ENCODE results near the gene MGARP. TPM values are rescaled to one million over a fixed set of nuclear protein-coding genes. Genes with fewer than 3 reads are reported as not detected.

The MGARP gene
- total RNA-seq, 1 experiment from 2014 or later, result not detected

GRCh38 chr4:139234253-139234652 is 45.8 kb downstream of the MGARP start:
- Mint-ChIP-seq H3K27me3 (ENCODE audit: unreplicated experiment) (no peaks in the 10 kb centered on the region), H3K4me3 (ENCODE audit: low read depth, unreplicated experiment) (no peak overlapping the region), H3K4me1 (ENCODE audit: low read depth, unreplicated experiment) (no peaks in the 10 kb centered on the region), H3K36me3 (ENCODE audit: insufficient read depth, unreplicated experiment) (no peaks in the 10 kb centered on the region), H3K27ac (ENCODE audit: unreplicated experiment) (no peak overlapping the region), H3K9me3 (ENCODE audit: low read depth, unreplicated experiment) (no peaks in the 10 kb centered on the region)
- intact Hi-C loops (cut with micrococcal nuclease; ENCODE audit: unreplicated experiment), result no loop called here
- CTCF ChIA-PET, result no interaction called here
- TF ChIP-seq CTCF (IDR thresholded peaks at IDR 0.05; ENCODE audit: unreplicated experiment), result no peak
- DNase-seq, result no peak
- no TSS peak for BruUV-seq (replicated peaks)

- BruUV-seq (replicated peaks), result no TSS peak
- Mint-ChIP-seq H3K36me3 (ENCODE audit: insufficient read depth, unreplicated experiment) (no peaks in the 10 kb centered on the region), H3K4me1 (ENCODE audit: low read depth, unreplicated experiment) (no peaks in the 10 kb centered on the region), H3K27me3 (ENCODE audit: unreplicated experiment) (no peaks in the 10 kb centered on the region), H3K27ac (ENCODE audit: unreplicated experiment) (no peak overlapping the region), H3K9me3 (ENCODE audit: low read depth, unreplicated experiment) (no peaks in the 10 kb centered on the region), H3K4me3 (ENCODE audit: low read depth, unreplicated experiment) (no peak overlapping the region)
- intact Hi-C loops (cut with micrococcal nuclease; ENCODE audit: unreplicated experiment), result loop anchor here (1.0 to 5.0 kb wide), 2 partner anchors 66 to 132 kb away; no protein-coding TSS in a partner anchor
- CTCF ChIA-PET, result interaction anchor here (0.6 to 0.7 kb wide), 2 partner anchors 50 to 149 kb away, joined by 4 to 7 read pairs; no protein-coding TSS in a partner anchor
- TF ChIP-seq CTCF (IDR thresholded peaks at IDR 0.05; ENCODE audit: unreplicated experiment), result no peak
- peak; percentile 8 for DNase-seq
Measured at GRCh38 chr4:139229534-139230039, 50.4 kb downstream of the MGARP start.

- H3K4me1 Mint-ChIP-seq (ENCODE audit: low read depth, unreplicated experiment), result no peaks in the 10 kb centered on the region
- DNase-seq, result peak; percentile 14
- no peak overlapping the region for H3K4me3 Mint-ChIP-seq (ENCODE audit: low read depth, unreplicated experiment)
- H3K36me3 Mint-ChIP-seq (ENCODE audit: insufficient read depth, unreplicated experiment), result no peaks in the 10 kb centered on the region
- H3K9me3 Mint-ChIP-seq (ENCODE audit: low read depth, unreplicated experiment), result no peaks in the 10 kb centered on the region
- BruUV-seq (replicated peaks), result no TSS peak
- H3K27me3 Mint-ChIP-seq (ENCODE audit: unreplicated experiment), result no peaks in the 10 kb centered on the region
- CTCF ChIA-PET, result no interaction called here
- TF ChIP-seq CTCF (IDR thresholded peaks at IDR 0.05; ENCODE audit: unreplicated experiment), result no peak
- intact Hi-C loops (cut with micrococcal nuclease; ENCODE audit: unreplicated experiment), result loop anchor here (5.0 kb wide), 1 partner anchor 131 kb away; no protein-coding TSS in a partner anchor
- no peak overlapping the region for H3K27ac Mint-ChIP-seq (ENCODE audit: unreplicated experiment)
Measured at GRCh38 chr4:139227729-139228404, 52.2 kb downstream of the MGARP start.

- no peak overlapping the region for H3K4me3 Mint-ChIP-seq (ENCODE audit: low read depth, unreplicated experiment)
- no peaks in the 10 kb centered on the region for H3K4me1 Mint-ChIP-seq (ENCODE audit: low read depth, unreplicated experiment)
- TF ChIP-seq CTCF (IDR thresholded peaks at IDR 0.05; ENCODE audit: unreplicated experiment), result no peak
- no peaks in the 10 kb centered on the region for H3K9me3 Mint-ChIP-seq (ENCODE audit: low read depth, unreplicated experiment)
- intact Hi-C loops (cut with micrococcal nuclease; ENCODE audit: unreplicated experiment), result no loop called here
- H3K27me3 Mint-ChIP-seq (ENCODE audit: unreplicated experiment), result no peaks in the 10 kb centered on the region
- BruUV-seq (replicated peaks), result no TSS peak
- CTCF ChIA-PET, result no interaction called here
- H3K36me3 Mint-ChIP-seq (ENCODE audit: insufficient read depth, unreplicated experiment), result no peaks in the 10 kb centered on the region
- DNase-seq, result no peak
- H3K27ac Mint-ChIP-seq (ENCODE audit: unreplicated experiment), result no peak overlapping the region
Measured at GRCh38 chr4:139223682-139224317, 56.2 kb downstream of the MGARP start.

All from Calu3 (cell line).